ENCODE data around the gene CDH15. TPM values are rescaled to one million over a fixed set of nuclear protein-coding genes. Genes with fewer than 3 reads are reported as not detected.

Gene CDH15
- total RNA-seq, 1 experiment from 2014 or later: 1.5 TPM

- Histone ChIP-seq H4K20me1 (ENCODE audit: low read length) (no peaks in the 10 kb centered on the region), H3K9me2 (replicated peaks; ENCODE audit: low read length) (no peaks in the 10 kb centered on the region), H3K79me2 (ENCODE audit: low read length) (no peaks in the 10 kb centered on the region), H3F3A (ENCODE audit: low read length, unreplicated experiment) (no peaks in the 10 kb centered on the region), H2AFZ (ENCODE audit: low read length) (no peak overlapping the region), H3K9me3 (ENCODE audit: low read length) (no peaks in the 10 kb centered on the region), H3K27ac (ENCODE audit: low read length) (no peak overlapping the region), H3K4me2 (ENCODE audit: low read length) (no peak overlapping the region), H3K4me3 (ENCODE audit: low read length) (no peak overlapping the region), H3K9ac (ENCODE audit: low read length) (no peak overlapping the region), H3K36me3 (ENCODE audit: low read depth, low read length) (no peaks in the 10 kb centered on the region), H3K4me1 (ENCODE audit: insufficient read depth, low read length) (peaks cover 10% of the 10 kb centered on the region; the same call in 1 of the 2 replicates), H3K27me3 (ENCODE audit: low read length) (no peaks in the 10 kb centered on the region)
- ATAC-seq (no peak), DNase-seq (no peak)
- TF ChIP-seq EZH2phosphoT487 (IDR thresholded peaks at IDR 0.05; ENCODE audit: borderline replicate concordance, low read length) (no peak), CTCF (conservative IDR thresholded peaks at IDR 0.05; ENCODE audit: low read depth, low read length) (no peak), EZH2 (IDR thresholded peaks at IDR 0.05; ENCODE audit: low read length, unreplicated experiment) (no peak)
- BruUV-seq (replicated peaks): no TSS peak
- POLR2A ChIA-PET (ENCODE audit: unreplicated experiment): no interaction called here
- intact Hi-C loops (cut with micrococcal nuclease): no loop called here
- CTCF ChIA-PET: no interaction called here
These were observed 21.3 kb upstream of the CDH15 start for GRCh38 chr16:89150090-89150835.

DNA sequence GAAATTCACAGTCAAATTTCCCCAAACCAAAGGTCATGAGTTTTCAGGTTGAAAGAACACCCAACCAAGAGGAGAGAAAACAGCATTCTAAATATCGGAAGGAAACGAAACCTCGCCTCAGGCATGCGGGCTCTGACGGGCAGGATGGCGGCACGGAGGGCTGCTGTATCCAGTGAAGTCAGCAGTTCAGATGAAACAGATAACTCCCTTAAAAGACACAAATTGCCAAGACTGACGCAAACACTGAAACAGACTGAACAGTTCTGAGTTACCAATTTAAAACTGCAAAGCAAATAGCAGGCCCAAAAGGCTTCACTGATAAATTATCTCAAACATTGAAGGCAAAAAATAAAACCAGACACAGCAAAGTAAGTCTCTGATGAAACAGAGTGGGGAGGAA is 20.6 kb upstream of the CDH15 start:
- Histone ChIP-seq H3K79me2 (ENCODE audit: low read length) (no peaks in the 10 kb centered on the region), H3K9ac (ENCODE audit: low read length) (no peak overlapping the region), H3K36me3 (ENCODE audit: low read depth, low read length) (no peaks in the 10 kb centered on the region), H3K4me3 (ENCODE audit: low read length) (no peak overlapping the region), H3F3A (ENCODE audit: low read length, unreplicated experiment) (no peaks in the 10 kb centered on the region), H2AFZ (ENCODE audit: low read length) (no peak overlapping the region), H3K9me2 (replicated peaks; ENCODE audit: low read length) (no peaks in the 10 kb centered on the region), H3K4me1 (ENCODE audit: insufficient read depth, low read length) (peaks cover 10% of the 10 kb centered on the region; the same call in 1 of the 2 replicates), H3K27ac (ENCODE audit: low read length) (no peak overlapping the region), H3K9me3 (ENCODE audit: low read length) (no peaks in the 10 kb centered on the region), H4K20me1 (ENCODE audit: low read length) (no peaks in the 10 kb centered on the region), H3K4me2 (ENCODE audit: low read length) (no peak overlapping the region), H3K27me3 (ENCODE audit: low read length) (no peaks in the 10 kb centered on the region)
- DNase-seq (no peak), ATAC-seq (no peak)
- ChIA-PET CTCF (no interaction called here), POLR2A (ENCODE audit: unreplicated experiment) (no interaction called here)
- intact Hi-C loops (cut with micrococcal nuclease): no loop called here
- no TSS peak for BruUV-seq (replicated peaks)
- no peak for TF ChIP-seq EZH2phosphoT487 (IDR thresholded peaks at IDR 0.05; ENCODE audit: borderline replicate concordance, low read length)
- TF ChIP-seq EZH2 (IDR thresholded peaks at IDR 0.05; ENCODE audit: low read length, unreplicated experiment): no peak
- no peak for TF ChIP-seq CTCF (conservative IDR thresholded peaks at IDR 0.05; ENCODE audit: low read depth, low read length)
